Activated CD8-positive, alpha-beta memory T cell treated with anti-CD3 and anti-CD28 coated beads, Interleukin-2, amount 50 U/mL, for 1 hour (primary cell): ENCODE results near the gene RNF213.

Source experiments
- DNase-seq: peaks from one replicate; pipeline ENCODE4 v3.0.0-alpha.2; 2020; ENCODE audit errors: extremely low read depth

RNF213 gene

DNA sequence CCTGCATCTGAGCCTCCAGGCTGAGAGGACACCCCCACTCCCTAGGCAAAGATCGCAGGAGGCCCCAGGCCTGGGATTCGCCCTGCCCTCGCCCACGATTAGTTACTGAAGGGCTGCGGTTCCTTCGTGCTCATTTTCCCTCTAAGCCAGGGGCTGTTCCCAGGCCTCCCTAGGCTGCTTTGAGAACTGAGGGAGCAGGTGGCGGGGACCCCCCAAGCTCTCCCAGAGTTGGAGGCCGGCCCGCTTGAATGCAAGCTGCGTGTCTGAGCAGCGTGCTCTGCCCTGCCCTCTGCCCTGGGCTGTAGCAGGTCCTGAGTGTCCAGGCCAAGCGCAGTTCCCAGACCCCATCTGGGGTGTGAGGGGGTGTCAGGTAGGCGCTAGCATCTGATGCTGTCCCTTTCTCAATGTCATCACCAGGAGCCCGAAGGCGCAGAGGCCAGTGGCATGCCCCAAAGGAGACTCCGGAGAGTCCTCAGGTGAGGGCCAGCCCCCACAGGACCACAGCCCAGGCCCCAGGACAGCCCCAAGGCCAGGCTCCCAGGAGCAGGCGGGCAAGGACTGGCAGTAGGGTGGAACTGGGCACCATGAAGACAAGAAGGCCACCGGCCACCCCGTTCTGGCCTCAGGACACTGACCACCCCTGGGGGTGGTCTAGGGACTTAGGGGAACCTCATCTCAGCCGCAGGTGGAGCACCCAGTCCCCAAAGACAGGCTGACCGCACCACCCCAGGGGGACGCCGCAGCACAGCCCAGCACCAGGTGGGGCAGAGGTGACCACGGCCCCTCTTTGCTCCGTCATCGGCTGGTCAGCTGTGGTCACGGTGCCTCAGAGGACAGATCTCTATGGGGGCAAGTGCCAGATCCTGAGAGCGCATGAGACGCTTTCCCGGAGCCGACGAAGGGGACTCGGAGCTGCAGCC is 169.0 kb downstream of the RNF213 start:
- no peak for DNase-seq

DNA sequence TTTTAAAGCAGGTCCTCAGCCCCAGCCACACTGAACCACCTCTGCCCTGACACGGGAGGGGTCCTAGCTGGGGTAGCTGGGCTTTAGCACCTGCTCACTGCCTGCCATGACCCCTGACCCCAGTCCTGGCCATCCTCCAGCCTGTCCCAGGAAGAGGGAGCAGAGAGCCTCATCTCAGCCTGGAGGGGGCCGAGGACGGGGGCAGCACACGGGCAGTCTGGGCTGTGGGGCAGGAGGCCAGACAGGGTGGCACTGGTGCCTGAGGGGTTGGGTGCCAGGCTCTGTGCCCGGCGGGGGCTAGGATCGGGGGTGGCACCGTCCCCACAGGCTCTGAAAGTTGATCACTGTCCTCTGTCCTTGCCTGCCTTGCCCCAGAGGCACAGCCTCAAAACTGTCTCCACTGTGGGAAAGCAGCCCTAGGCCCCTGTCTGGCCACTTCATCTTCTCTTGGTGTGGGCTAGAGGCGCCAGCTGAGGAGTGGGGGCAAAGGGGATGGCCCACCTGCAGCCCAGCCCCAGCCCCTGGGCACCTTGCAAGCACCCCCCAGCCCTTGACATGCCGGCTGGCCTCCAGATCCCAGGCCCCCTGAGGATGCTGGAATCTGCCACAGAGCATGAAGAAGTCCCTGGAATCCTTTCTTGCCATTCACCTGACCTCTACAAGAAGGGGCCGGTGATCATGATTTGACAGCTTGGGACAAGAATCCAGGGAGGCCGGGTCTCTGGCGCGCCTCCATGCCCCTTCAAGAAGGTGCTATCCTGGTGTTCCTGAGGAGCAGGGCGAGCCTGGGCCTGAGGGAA is 170.0 kb downstream of the RNF213 start:
- DNase-seq: no peak

DNA sequence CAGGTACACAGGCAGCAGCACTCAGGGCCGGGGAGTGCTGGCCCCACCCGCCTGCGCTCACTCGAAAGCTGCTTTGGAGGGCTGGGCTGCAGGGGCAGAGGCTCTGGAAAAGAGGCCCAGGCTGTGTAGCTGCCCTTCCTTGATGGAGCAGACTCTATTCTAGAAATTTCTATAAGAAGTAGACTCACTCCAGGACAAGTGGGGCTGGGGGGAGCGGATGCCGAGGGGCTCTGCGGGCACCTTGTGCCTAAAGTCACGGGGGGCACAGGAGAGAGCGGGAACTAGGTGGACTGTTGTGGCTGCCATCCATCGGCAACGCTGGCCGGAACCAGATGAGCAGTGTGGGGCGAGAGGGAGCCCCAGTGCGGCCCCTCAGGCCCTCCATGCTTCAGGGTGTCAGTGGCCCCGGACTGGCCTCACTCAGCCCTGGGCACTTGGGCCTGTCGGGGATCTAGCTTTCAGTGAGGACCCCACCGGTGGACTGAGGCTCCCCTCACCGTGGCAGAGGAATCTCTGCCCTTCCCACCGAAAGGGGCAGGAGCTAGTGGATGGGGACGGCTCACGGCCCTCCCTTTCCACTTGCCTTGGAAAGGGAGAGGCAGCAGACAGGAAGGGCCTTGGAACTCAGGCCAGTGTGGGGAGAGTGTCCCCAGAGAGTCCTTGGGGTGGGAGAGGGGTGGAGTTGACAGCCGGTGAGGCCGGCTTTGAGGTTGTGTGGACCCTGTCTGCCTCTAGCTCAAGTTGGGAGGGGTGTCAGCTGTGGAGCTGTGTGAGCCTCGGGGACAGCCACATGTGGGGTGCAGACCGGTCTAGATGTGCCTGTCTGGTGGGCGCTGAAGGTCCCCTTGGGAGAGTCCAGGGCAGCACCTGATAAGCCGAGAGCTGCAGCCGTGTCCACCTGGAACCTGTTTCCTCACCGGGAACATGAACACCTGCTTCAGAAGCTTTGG is 170.9 kb downstream of the RNF213 start:
- DNase-seq: no peak

DNA sequence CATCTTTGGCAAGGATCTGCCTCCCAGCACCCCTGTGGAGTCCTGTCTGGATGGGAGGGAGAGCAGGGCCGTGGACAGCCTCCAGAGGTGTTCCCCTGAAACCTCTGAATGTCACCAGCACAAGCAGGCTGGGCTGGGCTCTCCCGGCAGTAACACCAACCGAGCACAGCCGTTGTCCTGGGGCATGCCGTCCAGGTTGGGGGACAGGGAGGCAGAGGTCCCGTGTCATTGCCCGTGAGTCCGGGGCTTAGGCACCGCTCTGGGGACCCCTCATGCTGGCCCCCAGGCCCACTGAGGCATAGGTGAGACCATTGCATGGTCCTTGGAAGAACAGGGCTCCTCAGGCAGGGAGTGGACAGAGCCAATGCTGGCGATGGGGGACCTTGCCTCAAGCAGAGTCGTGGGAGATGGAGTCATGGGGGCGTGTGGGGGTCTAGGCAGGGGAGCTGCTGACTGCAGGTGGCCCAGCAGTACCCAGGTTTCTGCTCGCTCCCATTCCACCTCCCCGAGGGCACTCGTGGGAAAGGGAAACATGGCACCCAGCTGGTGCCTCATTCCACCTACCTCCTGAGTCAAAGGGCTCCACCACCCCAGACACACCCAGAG is 171.8 kb downstream of the RNF213 start:
- no peak for DNase-seq

DNA sequence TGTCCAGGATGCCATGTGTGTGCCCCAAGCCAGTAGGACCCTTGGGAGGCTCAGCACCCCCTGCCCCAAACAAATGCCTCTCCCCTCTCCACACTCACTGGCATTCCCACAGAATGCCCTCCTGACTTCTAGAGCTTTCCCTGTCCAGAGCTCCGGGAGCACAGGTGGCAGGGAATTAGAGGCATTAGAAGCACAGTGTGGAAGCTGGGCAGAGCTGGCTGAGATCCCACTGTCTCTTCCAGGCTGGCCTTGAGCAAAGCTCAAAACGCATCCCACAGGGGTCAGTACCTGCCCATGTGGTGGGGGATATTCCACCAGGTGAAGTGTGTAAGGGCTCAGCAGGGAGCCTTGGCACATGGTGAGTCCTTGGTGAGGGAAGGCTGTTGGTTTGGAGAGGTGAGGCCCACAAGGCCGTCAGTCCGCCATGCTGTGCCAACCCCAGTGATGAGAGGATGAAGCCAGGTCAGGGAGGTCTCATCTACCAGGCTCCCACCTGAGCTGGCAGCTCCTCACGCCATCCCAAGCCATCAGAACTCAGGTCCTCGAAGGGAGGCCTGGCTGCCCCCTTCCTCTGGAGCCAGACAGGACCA is 172.4 kb downstream of the RNF213 start:
- no peak for DNase-seq

DNA sequence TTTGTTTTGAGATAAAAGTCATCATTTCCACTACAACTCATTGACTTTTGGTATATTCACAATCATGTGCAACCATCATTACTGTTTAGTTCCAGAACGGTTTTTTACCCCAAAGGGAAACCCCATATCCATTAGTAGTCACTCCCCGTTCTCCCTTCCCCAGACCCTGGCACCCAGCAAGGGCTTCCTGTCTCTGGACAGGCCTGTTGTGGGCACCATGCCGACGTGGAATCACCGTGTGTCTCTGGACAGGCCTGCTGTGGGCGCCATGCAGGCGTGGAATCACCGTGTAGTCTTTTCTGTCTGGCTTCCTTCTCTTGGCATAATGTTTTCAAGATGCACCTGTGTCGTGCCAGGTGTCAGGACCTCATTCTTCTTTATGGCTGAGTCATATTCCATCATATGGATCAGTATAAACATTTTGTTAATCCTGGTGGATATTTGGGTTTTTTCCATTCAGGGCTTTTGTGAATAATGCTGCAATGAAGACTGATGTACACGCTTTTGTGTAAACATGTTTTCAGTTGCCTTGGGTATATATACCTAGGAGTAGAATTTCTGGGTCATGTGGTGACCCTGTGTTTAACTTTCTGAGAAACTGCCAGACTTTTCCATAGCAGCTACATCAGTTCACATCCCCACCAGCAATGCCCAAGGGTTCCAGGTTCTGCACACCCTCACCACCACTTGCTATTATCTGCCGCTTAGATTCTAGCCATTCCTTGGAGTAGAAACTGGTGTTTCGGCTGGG is 173.4 kb downstream of the RNF213 start:
- no peak for DNase-seq

DNA sequence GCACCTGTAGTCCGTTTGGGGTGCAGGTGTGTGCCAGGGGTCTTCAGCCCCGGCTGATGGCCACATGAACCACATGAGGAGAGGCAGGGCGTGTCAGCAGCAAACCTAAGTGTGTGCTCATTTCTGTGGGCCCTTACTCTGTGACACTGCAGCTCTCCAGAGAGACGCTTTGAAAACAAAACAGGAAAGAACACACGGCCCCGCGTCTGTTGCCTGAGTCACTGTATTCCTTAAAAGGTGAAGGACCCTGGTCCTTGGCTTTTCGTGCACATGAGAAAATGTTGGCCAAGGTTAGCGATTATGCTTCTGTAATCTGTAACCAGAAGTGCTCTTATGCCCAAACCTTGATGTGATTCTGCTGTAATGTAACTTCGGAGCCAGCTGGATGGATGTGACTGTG is 176.9 kb downstream of the RNF213 start:
- DNase-seq: no peak

DNA sequence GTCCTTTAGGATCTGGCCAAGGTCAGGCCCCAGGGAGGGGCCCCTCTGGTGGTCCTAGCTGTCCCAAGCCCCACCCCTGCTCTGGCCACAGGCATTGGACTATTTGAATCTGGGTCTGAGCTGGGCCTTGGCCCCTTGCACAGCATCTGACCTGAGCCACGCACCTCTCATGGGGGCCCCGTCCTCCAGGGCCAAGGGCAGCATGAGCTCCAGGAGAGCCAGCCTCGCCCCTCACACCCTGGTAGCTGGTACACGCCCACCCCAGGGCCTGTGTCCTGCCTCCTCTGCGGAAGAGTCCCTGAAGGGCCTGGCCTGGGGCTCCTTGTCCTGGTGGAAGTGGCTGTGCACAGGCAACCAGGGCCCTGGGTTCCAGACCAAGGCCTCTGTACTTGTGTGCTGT is 178.2 kb downstream of the RNF213 start:
- no peak for DNase-seq

DNA sequence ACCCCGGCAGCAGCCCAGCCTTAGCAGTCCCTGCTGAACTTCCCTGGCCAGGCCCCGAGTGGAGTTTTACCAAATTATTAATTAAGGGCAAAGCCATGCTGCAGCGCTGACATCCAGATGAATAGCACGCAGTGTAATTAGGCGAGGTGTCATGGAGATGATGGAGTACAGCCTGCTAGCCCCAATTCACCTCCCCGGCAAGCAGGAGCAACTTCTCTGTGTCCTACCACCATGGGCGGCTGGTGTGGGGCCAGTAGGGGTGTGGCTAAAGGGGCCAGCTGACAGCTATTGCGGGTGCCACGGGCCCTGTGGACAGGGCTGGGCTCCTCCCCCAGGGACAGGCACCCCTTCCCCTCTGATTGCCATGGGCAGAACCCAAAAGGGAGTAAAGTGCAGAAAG is 178.8 kb downstream of the RNF213 start:
- no peak for DNase-seq

DNA sequence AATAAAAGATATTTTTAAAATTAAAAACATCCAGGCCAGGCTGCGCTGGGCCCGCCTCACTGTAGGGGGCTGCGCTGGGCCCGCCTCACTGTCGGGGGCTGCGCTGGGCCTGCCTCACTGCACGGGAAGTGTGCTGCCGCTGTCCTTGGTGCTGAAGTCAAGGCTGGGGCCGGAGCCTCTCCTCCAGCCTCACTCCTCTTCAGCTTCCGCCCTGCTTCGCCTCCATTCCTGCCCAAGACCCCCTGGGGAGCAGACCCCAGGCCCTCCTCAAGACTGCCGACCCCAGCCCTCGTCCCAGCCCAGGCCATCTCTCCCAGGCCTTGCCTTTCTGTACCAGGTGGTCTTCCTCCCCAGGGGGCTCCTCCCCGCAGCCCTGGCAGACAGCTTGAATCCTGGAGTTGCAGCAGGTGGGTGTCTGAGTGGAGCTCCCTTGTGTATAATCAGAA is 180.5 kb downstream of the RNF213 start:
- no peak for DNase-seq

DNA sequence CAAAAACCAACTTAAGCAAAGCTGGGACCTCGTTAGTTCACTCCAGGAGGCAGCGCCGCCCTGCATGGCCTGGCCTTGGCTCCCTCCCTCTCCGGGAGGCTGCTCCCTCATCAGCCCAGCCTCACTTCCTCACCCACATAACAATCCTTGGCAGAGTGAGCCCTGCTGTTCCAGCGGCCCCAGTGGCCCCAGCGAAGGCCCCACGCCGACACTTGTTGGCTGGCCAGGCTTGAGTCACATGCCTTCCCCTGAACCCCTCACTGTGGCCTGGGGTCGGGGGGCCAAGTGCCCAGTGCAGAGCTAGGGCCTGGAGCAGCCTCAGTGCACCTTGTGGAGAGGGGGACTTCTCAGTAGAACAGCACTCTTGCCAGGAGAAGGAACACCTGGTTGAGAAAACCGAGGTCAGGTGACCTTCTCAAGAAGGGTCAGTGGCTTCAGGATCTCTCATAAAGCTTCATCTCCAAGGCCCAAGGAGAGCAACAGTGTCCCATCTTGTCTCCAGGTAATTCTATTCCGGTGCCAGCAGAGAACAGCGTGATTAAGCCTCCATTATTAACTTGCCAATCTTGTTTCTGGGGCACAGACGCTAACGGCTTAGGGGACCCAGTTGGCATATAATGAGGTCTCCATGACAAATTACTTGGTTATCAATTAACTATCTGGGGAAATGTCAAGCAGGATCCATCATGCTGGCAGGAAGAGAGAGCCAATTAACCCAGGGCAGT is 181.1 kb downstream of the RNF213 start:
- DNase-seq: no peak

DNA sequence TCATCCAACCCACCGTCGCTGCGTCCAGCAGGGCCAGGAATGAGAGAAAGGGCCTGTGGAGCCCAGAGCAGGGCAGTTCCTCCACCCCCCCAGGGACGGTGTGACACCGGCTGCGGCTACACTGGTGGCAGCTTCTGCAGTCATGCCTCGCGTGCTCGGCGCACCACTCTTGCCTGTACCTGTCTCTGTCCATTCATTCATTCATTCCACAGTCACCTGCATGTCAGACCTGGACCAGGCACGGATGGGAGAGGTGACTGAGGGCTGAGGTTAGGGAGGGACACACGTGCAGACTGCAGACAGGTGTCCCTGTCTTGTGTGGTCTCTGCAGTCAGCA is 181.6 kb downstream of the RNF213 start:
- DNase-seq: no peak

DNA sequence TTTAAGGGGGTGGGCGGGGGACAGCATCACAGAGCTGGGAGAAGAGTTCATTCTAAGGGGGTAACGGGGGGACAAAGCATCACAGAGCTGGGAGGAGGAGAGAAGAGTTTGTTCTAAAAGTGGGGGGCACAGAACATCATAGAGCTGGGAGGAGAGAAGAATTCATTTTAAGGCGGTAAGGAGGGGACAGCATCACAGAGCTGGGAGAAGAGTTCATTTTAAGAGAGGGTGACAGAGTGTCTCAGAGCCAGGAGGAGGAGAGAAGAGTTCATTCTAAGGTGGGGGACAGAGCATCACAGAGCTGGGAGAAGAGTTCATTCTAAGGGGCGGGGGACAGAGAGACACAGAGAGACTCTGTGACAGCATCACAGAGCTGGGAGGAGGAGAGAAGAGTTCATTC is 182.1 kb downstream of the RNF213 start:
- no peak for DNase-seq

DNA sequence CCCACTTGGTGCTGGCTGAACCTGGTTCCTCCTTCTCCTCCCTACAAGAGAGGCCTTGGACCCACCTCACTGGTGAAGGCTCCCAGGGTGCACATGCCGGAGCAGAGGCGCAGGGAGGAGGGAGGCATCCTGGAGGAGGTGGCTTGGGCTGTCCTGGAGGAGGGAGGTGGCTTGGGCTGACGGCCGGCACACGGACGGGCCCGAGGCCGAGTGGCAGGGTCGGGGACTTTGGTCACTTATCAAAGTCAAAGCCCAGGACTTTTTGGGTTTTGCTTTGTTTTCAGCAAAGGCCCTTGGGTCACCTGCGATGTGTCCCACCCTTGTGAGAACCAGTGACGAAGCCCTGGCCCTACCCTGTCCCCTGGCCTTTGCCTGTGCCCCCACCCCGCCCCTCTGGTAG is 182.8 kb downstream of the RNF213 start:
- DNase-seq: no peak

DNA sequence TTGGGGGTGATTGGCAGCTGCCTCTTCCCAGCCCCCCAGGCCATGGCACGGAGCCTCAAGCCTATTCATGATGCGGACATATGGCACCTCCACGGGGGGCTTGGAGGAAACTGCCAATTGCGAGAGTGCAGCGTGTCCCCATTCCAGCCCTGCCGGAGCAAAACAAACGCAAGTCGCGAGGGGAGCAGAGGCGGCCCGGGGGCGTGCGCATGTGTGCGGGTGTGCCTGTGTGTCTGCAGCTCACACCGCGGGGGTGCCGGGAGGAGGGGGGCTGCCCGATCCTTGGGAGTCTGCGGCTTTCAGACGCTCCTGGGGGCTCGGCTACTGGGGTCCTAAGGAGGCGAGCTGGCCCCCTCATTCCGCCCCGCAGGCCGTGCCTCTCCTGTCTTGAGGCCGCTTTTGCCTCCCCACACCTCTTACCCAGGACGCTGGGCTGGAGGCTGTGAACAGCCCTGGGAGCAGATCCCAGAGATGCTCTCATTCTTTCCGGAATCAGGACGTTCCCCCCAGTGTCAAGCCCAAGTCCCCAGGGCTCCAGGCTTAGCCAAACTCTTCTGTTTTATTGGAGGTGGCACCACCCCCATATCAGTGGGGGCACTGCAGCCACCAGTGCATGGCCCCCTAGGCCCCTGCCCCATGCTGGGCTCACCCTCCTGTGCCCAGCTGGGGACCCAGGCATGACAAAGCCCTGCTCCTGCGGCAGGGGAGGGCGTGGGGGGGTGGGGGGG is 183.4 kb downstream of the RNF213 start:
- DNase-seq: no peak

DNA sequence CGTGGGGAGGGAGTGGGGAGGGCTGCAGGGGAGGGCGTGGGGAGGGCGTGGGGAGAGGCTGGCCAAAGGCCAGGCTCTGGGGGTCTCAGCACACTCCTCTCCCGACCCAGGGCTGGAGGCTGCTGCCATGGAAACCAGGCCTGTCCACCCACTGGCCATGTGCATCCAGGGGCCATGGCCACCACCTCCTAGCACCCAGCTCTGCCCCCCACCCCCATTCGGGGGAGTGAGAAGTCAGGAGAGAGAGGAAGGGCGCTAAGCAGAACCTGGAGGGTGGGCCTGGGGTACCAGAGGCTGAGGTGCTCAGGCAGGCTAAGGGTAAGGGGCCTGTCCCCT is 184.0 kb downstream of the RNF213 start:
- no peak for DNase-seq

DNA sequence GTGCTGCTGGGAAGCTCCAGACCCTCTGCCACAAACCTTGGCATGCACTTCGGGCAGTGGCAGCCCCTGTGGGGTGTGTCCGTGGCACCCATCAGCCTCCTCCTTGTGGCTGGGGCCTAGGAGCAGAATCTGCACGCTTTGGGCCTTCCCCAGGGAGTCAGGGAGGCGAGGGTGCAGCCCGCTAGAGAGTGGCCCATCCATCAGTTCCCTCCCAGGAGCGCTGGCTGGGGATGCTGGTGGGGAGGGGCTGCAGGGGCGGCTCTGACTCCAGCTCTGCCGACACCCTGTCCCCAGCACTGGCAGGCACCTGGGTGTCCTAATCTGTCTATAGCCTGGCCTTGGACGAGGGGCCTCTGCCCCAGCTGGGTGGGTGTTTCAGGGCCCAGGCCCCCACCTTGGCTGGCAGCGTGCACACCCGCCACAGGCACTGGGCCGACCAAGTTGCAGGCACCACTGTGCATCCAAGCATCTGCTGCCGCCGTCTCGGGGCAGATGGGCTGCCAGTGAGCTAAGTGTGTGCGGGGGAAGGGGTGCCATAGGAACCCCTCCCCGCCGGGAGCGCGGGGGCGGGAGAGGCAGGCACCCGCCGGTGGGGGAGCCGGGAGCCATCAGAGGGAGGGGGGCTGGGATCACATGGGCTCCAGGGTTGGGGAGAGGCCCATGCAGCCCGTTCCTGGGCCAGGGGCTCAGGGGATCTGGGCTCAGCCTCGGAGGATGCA is 184.5 kb downstream of the RNF213 start:
- DNase-seq: no peak

DNA sequence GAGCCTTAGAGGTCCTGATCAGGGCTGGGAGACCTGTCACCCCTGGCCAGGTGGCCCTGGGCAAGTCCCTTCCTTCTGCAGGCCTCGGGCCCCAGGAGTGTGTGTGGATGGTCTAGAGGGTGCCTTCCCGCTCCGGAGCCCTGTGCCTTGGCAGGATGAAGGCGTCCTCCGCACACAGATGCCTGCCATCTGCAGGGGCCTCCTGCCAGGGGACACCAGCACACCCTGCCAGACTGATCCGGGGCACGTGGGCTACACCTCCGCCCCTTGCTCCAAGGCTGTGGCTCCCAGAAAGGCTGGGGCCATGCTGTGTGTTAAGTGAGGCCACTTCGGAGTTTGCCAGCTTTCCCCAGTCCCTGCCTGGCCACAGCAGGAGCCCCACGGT is 185.1 kb downstream of the RNF213 start:
- DNase-seq: no peak
